ENCODE results near the gene MECR. TPM values are rescaled to one million over a fixed set of nuclear protein-coding genes. Genes with fewer than 3 reads are reported as not detected.

Gene MECR
- total and polyA plus RNA-seq, 2 experiments from 2014 or later: 25.7 to 32.3 TPM

DNA sequence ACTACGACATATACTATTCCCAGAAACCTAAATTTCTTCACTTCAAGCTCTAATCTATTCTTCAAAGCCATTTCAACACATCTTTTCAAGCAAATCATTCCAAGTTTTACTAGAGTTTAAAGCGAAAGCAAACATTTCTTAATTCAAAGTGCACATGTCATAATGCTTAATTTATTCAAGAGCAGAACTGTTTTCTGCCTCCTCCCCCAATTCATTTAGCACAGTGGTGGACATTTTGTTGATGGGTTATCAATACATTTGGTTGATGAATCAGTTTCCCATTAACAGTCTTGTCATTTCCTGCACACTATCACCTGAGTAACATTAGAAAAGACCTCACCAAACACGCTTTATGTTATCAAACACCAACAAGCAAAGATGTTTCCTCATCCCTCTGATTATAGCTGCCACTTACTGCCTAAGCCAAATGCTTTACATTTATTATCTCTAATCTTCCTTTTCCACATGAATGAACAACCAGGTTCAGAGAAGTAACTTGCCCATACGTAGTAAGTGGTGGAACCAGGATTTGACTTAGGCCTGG, 51.0 kb downstream of the MECR start:
- 0 out of 2 replicates have a peak, but pooled peaks cover 8% of the 10 kb centered on the region for H3F3A ChIP-seq (replicated peaks; ENCODE audit: low read depth)
- H2AFZ ChIP-seq: no peak overlapping the region
- peak overlapping the region; percentile 17; the same call in 1 of the 2 replicates for H3K27ac ChIP-seq (ENCODE audit: low read depth)
- peaks cover 28% of the 10 kb centered on the region for H3K4me1 ChIP-seq (ENCODE audit: insufficient read depth)
- DNase-seq (ENCODE audit: low spot score) (no peak), ATAC-seq (no peak)
- Mint-ChIP-seq H3K27me3 (ENCODE audit: insufficient read depth, low read depth, poor library complexity) (peaks cover 6% of the 10 kb centered on the region), H3K36me3 (ENCODE audit: low read depth) (peaks cover 48% of the 10 kb centered on the region), H3K4me1 (peaks cover 38% of the 10 kb centered on the region), H3K4me3 (peak overlapping the region; percentile 97), H3K27ac (no peak overlapping the region), H3K9me3 (no peaks in the 10 kb centered on the region)
- peaks cover 67% of the 10 kb centered on the region for H3K79me2 ChIP-seq (replicated peaks; ENCODE audit: insufficient read depth)
- H3K4me2 ChIP-seq: peak overlapping the region; percentile 96
- H4K20me1 ChIP-seq (replicated peaks; ENCODE audit: insufficient read depth): peaks cover 32% of the 10 kb centered on the region
- H3K36me3 ChIP-seq (ENCODE audit: insufficient read depth): peaks cover 6% of the 10 kb centered on the region; the same call in 1 of the 2 replicates
- H3K27me3 ChIP-seq (ENCODE audit: insufficient read depth): no peaks in the 10 kb centered on the region
- H3K4me3 ChIP-seq: peak overlapping the region; percentile 88
- TF ChIP-seq, protein P1, sequence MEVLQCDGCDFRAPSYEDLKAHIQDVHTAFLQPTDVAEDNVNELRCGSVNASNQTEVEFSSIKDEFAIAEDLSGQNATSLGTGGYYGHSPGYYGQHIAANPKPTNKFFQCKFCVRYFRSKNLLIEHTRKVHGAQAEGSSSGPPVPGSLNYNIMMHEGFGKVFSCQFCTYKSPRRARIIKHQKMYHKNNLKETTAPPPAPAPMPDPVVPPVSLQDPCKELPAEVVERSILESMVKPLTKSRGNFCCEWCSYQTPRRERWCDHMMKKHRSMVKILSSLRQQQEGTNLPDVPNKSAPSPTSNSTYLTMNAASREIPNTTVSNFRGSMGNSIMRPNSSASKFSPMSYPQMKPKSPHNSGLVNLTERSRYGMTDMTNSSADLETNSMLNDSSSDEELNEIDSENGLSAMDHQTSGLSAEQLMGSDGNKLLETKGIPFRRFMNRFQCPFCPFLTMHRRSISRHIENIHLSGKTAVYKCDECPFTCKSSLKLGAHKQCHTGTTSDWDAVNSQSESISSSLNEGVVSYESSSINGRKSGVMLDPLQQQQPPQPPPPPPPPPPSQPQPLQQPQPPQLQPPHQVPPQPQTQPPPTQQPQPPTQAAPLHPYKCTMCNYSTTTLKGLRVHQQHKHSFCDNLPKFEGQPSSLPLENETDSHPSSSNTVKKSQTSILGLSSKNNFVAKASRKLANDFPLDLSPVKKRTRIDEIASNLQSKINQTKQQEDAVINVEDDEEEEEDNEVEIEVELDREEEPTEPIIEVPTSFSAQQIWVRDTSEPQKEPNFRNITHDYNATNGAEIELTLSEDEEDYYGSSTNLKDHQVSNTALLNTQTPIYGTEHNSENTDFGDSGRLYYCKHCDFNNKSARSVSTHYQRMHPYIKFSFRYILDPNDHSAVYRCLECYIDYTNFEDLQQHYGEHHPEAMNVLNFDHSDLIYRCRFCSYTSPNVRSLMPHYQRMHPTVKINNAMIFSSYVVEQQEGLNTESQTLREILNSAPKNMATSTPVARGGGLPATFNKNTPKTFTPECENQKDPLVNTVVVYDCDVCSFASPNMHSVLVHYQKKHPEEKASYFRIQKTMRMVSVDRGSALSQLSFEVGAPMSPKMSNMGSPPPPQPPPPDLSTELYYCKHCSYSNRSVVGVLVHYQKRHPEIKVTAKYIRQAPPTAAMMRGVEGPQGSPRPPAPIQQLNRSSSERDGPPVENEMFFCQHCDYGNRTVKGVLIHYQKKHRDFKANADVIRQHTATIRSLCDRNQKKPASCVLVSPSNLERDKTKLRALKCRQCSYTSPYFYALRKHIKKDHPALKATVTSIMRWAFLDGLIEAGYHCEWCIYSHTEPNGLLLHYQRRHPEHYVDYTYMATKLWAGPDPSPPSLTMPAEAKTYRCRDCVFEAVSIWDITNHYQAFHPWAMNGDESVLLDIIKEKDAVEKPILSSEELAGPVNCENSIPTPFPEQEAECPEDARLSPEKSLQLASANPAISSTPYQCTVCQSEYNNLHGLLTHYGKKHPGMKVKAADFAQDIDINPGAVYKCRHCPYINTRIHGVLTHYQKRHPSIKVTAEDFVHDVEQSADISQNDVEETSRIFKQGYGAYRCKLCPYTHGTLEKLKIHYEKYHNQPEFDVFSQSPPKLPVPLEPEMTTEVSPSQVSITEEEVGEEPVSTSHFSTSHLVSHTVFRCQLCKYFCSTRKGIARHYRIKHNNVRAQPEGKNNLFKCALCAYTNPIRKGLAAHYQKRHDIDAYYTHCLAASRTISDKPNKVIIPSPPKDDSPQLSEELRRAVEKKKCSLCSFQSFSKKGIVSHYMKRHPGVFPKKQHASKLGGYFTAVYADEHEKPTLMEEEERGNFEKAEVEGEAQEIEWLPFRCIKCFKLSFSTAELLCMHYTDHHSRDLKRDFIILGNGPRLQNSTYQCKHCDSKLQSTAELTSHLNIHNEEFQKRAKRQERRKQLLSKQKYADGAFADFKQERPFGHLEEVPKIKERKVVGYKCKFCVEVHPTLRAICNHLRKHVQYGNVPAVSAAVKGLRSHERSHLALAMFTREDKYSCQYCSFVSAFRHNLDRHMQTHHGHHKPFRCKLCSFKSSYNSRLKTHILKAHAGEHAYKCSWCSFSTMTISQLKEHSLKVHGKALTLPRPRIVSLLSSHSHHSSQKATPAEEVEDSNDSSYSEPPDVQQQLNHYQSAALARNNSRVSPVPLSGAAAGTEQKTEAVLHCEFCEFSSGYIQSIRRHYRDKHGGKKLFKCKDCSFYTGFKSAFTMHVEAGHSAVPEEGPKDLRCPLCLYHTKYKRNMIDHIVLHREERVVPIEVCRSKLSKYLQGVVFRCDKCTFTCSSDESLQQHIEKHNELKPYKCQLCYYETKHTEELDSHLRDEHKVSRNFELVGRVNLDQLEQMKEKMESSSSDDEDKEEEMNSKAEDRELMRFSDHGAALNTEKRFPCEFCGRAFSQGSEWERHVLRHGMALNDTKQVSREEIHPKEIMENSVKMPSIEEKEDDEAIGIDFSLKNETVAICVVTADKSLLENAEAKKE (CRISPR knock-in tag; IDR thresholded peaks at IDR 0.05): no peak
- TF ChIP-seq EZH2phosphoT487 (IDR thresholded peaks at IDR 0.05; ENCODE audit: unreplicated experiment) (no peak), ZNF331 (CRISPR knock-in tag; IDR thresholded peaks at IDR 0.05; ENCODE audit: low read depth) (no peak), STAT1 (IDR thresholded peaks at IDR 0.05; ENCODE audit: unreplicated experiment) (no peak), JUNB (IDR thresholded peaks at IDR 0.05; ENCODE audit: unreplicated experiment) (no peak)
- TF ChIP-seq, protein P2, sequence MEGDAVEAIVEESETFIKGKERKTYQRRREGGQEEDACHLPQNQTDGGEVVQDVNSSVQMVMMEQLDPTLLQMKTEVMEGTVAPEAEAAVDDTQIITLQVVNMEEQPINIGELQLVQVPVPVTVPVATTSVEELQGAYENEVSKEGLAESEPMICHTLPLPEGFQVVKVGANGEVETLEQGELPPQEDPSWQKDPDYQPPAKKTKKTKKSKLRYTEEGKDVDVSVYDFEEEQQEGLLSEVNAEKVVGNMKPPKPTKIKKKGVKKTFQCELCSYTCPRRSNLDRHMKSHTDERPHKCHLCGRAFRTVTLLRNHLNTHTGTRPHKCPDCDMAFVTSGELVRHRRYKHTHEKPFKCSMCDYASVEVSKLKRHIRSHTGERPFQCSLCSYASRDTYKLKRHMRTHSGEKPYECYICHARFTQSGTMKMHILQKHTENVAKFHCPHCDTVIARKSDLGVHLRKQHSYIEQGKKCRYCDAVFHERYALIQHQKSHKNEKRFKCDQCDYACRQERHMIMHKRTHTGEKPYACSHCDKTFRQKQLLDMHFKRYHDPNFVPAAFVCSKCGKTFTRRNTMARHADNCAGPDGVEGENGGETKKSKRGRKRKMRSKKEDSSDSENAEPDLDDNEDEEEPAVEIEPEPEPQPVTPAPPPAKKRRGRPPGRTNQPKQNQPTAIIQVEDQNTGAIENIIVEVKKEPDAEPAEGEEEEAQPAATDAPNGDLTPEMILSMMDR (conservative IDR thresholded peaks at IDR 0.05; ENCODE audit: low read depth in 2 of 2): no peak
- TF ChIP-seq, protein P3, sequence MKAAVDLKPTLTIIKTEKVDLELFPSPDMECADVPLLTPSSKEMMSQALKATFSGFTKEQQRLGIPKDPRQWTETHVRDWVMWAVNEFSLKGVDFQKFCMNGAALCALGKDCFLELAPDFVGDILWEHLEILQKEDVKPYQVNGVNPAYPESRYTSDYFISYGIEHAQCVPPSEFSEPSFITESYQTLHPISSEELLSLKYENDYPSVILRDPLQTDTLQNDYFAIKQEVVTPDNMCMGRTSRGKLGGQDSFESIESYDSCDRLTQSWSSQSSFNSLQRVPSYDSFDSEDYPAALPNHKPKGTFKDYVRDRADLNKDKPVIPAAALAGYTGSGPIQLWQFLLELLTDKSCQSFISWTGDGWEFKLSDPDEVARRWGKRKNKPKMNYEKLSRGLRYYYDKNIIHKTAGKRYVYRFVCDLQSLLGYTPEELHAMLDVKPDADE (IDR thresholded peaks at IDR 0.05): no peak
- no peaks in the 10 kb centered on the region for H3K9me2 ChIP-seq (ENCODE audit: insufficient read depth)
